ENCODE measurements around the gene CFB.

CFB gene

GRCh38 chr6:31943742-31944141 lies 2.2 kb upstream of the CFB start:
- no peak for DNase-seq
- intact Hi-C loops (cut with DNase I) = no loop called here

DNA sequence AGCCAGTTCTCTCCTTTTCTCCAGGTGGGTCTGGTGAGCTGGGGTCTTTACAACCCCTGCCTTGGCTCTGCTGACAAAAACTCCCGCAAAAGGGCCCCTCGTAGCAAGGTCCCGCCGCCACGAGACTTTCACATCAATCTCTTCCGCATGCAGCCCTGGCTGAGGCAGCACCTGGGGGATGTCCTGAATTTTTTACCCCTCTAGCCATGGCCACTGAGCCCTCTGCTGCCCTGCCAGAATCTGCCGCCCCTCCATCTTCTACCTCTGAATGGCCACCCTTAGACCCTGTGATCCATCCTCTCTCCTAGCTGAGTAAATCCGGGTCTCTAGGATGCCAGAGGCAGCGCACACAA lies 765 bp upstream of the CFB start:
- intact Hi-C loops (cut with DNase I) = no loop called here
- DNase-seq = no peak

- no peak for DNase-seq
- intact Hi-C loops (cut with DNase I) = no loop called here
Measured at GRCh38 chr6:31946370-31946885, 533 bp downstream of the CFB start.

- DNase-seq = no peak
- intact Hi-C loops (cut with DNase I) = no loop called here
Measured at GRCh38 chr6:31947070-31947675, 1.3 kb downstream of the CFB start.

GRCh38 chr6:31947864-31948263 lies 2.0 kb downstream of the CFB start:
- no peak for DNase-seq
- intact Hi-C loops (cut with DNase I) = no loop called here

- intact Hi-C loops (cut with DNase I) = no loop called here
- no peak for DNase-seq
Measured at GRCh38 chr6:31948306-31948705, 2.4 kb downstream of the CFB start.

GRCh38 chr6:31948753-31949413 lies 3.0 kb downstream of the CFB start:
- intact Hi-C loops (cut with DNase I) = no loop called here
- no peak for DNase-seq

DNA sequence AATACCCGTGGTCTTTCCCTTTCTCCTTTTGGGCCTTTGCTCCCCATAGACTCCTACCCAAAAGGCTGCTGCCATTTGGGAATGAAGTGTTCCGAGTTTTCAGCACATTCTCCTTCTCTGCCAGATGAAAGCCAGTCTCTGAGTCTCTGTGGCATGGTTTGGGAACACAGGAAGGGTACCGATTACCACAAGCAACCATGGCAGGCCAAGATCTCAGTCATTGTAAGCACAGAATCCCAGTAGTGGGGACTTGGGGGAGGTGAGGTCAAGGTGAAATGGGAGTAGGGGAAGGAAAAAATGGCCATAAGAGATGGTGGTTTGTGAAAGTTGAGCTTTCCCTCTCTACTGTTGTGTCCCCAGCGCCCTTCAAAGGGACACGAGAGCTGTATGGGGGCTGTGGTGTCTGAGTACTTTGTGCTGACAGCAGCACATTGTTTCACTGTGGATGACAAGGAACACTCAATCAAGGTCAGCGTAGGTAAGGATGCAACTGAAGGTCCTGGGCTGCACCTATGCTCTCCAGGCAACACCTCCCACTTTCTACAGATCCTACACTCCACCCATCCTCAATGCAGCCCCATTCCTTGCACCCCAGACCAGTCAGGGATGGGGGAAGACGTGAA lies 4.1 kb downstream of the CFB start:
- intact Hi-C loops (cut with DNase I) = loop anchor here (5.0 kb wide), 1 partner anchor 48 kb away; the partner anchor contains the start of gene ZBTB12

GRCh38 chr6:31952140-31952805 lies 6.4 kb downstream of the CFB start:
- intact Hi-C loops (cut with DNase I) = loop anchor here (5.0 kb wide), 1 partner anchor 50 kb away; the partner anchor contains the start of gene ZBTB12
- peak in 40 of 42 donors; percentile 29 to 84 (median 60) for DNase-seq

More for the DNA sequence above, 4.1 kb downstream of the CFB start:
- no peak for DNase-seq

DNA sequence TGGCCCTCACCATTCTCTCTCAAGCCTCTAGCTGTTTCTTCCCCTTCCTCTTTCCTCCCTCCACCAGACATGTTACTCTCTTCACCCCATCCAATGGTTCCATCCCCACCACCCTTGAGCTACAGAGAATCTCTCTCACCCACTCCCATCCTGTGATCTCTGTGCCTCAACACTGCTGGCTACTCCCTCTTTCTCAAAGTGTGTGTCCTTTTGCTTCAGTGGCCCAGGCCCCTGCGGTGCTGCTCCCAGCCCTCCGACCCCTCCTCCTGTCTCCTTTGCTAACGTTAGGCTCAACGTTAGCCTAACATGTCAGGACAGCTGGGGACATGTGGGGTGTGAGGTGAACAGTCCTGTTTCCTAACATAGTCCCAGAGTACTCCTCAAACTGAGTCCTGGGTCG lies 7.0 kb downstream of the CFB start:
- intact Hi-C loops (cut with DNase I) = loop anchor here (5.0 kb wide), 1 partner anchor 51 kb away; the partner anchor contains the start of gene ZBTB12
- DNase-seq = no peak

DNA sequence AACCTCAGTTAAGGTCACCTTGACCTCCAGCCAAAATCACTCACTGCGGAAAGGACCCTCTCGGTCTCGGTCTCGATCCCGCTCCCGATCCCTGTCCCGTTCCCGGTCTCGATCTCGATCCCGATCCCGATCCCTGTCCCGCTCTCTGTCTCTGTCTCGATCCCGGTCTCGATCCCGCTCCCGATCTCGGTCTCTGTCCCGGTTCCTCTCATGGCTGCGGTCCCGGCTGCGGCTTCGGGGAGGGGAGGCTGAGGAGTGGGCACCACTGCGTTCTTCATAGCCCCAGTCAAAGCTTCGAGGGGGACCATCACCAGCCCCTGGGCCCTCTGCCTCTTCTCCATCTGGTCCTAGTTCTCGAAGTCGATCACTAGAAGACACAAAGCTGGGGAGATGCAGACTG lies 8.6 kb downstream of the CFB start:
- no peak for DNase-seq
- intact Hi-C loops (cut with DNase I) = loop anchor here (5.0 kb wide), 1 partner anchor 52 kb away; the partner anchor contains the start of gene ZBTB12

GRCh38 chr6:31956796-31957195 lies 10.9 kb downstream of the CFB start:
- intact Hi-C loops (cut with DNase I) = no loop called here
- no peak for DNase-seq

GRCh38 chr6:31958412-31958740 lies 12.5 kb downstream of the CFB start:
- no peak for DNase-seq
- intact Hi-C loops (cut with DNase I) = no loop called here

- peak; percentile 96 to 100 (median 99) for DNase-seq
- intact Hi-C loops (cut with DNase I) = no loop called here
Measured at GRCh38 chr6:31958741-31959739, 13.1 kb downstream of the CFB start, which contains the start of the genes NELFE and SKIC2. Gene NELFE, minus strand, starts transcription at chr6:31958971. Its CDS starts 525 bp downstream, at chr6:31958446. Gene SKIC2, plus strand, starts transcription at chr6:31959175. Its CDS starts 18 bp downstream, at chr6:31959193.

- intact Hi-C loops (cut with DNase I) = no loop called here
- DNase-seq = no peak
Measured at GRCh38 chr6:31961616-31962015, 15.7 kb downstream of the CFB start.

DNA sequence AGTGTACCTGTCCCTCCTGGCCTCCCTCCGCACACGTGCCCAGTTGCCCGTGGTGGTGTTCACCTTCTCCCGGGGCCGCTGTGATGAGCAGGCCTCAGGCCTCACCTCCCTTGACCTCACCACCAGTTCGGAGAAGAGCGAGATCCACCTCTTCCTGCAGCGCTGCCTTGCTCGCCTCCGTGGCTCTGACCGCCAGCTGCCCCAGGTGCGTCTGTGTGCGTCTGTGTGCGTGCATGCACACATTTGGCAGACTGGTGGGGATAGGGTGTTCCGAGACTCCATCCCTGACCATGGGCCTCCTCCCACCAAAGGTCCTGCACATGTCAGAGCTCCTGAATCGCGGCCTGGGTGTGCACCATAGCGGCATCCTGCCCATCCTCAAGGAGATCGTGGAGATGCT lies 18.0 kb downstream of the CFB start:
- no peak for DNase-seq
- intact Hi-C loops (cut with DNase I) = no loop called here

- no peak for DNase-seq
- intact Hi-C loops (cut with DNase I) = no loop called here
Measured at GRCh38 chr6:31965700-31966099, 19.8 kb downstream of the CFB start.

- intact Hi-C loops (cut with DNase I) = no loop called here
- DNase-seq = no peak
Measured at GRCh38 chr6:31966506-31966905, 20.6 kb downstream of the CFB start.

Data from head of caudate nucleus (tissue), 42 donors.